IMR-90 (cell line): ENCODE results near the gene SASS6.

ENCODE experiments used
- CHD1 ChIP-seq: IDR thresholded peaks from 2 replicates; pipeline ENCODE4 v1.6.1; 2012; ENCODE audit warnings: low read depth, low read length, improper control_type of control experiment
- CTCF ChIP-seq: conservative IDR thresholded peaks from 2 replicates; pipeline ENCODE4 v1.5.1; 2012; ENCODE audit warnings: mild to moderate bottlenecking, low read depth, low read length, improper control_type of control experiment
- POLR2A ChIP-seq: IDR thresholded peaks from 2 replicates; pipeline ENCODE4 v1.6.1; 2012; ENCODE audit warnings: mild to moderate bottlenecking, low read depth, low read length
- RAD21 ChIP-seq: IDR thresholded peaks from 2 replicates; pipeline ENCODE4 v1.6.1; 2012; ENCODE audit warnings: low read length, improper control_type of control experiment
- RCOR1 ChIP-seq: IDR thresholded peaks from 2 replicates; pipeline ENCODE4 v1.6.1; 2012; ENCODE audit warnings: mild to moderate bottlenecking, low read length, improper control_type of control experiment; ENCODE audit not compliant: insufficient replicate concordance
- USF2 ChIP-seq: fragments of 150-350 bp; IDR thresholded peaks from 2 replicates; pipeline ENCODE4 v1.6.1; 2017; ENCODE audit warnings: mild to moderate bottlenecking, antibody characterized with exemption, low read length, low read depth

GRCh38 chr1:100051893-100052292, 80.8 kb downstream of the SASS6 start:
- TF ChIP-seq CTCF (no peak), USF2 (no peak), RAD21 (no peak), POLR2A (no peak), CHD1 (no peak), RCOR1 (no peak)
